HEK293 (cell line): ENCODE results near the gene MAP3K7.

Experiments
- CTCF ChIA-PET: fragments of 350-600 bp; formaldehyde crosslinking; extraction: SDS; loops from one replicate; lab custom pipeline; 2021; ENCODE audit warnings: antibody characterized with exemption; lab: Yijun Ruan, JAX
- POLR2A ChIA-PET: fragments of 300-600 bp; formaldehyde crosslinking; extraction: SDS; loops from one replicate; lab custom pipeline; 2020; ENCODE audit warnings: antibody characterized with exemption, inconsistent platforms; lab: Yijun Ruan, JAX
- H3K27ac ChIP-seq: fragments of 200-500 bp; sonication (Bioruptor generic); 2 replicates; pipeline ENCODE4 v1.5.1; 2014; ENCODE audit warnings: low read depth, low read length, control low read depth, inconsistent platforms; ENCODE audit errors: extremely low read depth
- H3K36me3 ChIP-seq, 2 experiments: fragments of 200-500 bp in 1 of 2; sonication (Bioruptor generic) in 1 of 2; 1 replicate in 1 of 2; 2 replicates in 1 of 2; pipeline ENCODE4 v1.5.1; 2014 to 2017; ENCODE audit warnings: inconsistent platforms in 2 of 2, low read length in 2 of 2; ENCODE audit not compliant: control insufficient read depth in 2 of 2, insufficient read depth in 1 of 2
- H3K4me1 ChIP-seq: fragments of 200-500 bp; sonication (Bioruptor generic); 2 replicates; pipeline ENCODE4 v1.5.1; 2014; ENCODE audit warnings: mild to moderate bottlenecking, low read length, inconsistent platforms; ENCODE audit not compliant: control insufficient read depth, insufficient read depth
- H3K4me3 ChIP-seq: 2 replicates; pipeline ENCODE4 v1.5.1; 2011; ENCODE audit warnings: low read depth, mild to moderate bottlenecking, control low read depth, low read length, moderate library complexity
- H3K9me3 ChIP-seq: fragments of 200-500 bp; sonication (Bioruptor generic); 2 replicates; pipeline ENCODE4 v1.5.1; 2014; ENCODE audit warnings: low read depth, low read length, inconsistent platforms; ENCODE audit not compliant: control insufficient read depth, insufficient read depth
- BCL6B ChIP-seq: fragments of 450-650 bp; formaldehyde crosslinking; IDR thresholded peaks from 2 replicates; pipeline ENCODE4 v1.5.1; 2017; ENCODE audit warnings: missing biosample characterization, missing genetic modification characterization
- GFI1B ChIP-seq: fragments of 450-650 bp; formaldehyde crosslinking; IDR thresholded peaks from 2 replicates; pipeline ENCODE4 v1.5.1; 2016; ENCODE audit warnings: missing biosample characterization, missing genetic modification characterization
- MYNN ChIP-seq: fragments of 450-650 bp; formaldehyde crosslinking; IDR thresholded peaks from 2 replicates; pipeline ENCODE4 v1.5.1; 2016; ENCODE audit warnings: missing biosample characterization, missing genetic modification characterization, borderline replicate concordance
- PRDM2 ChIP-seq: fragments of 450-650 bp; formaldehyde crosslinking; IDR thresholded peaks from 2 replicates; pipeline ENCODE4 v1.5.1; 2016; ENCODE audit warnings: missing biosample characterization, missing genetic modification characterization, borderline replicate concordance
- RBAK ChIP-seq: fragments of 450-650 bp; formaldehyde crosslinking; IDR thresholded peaks from 2 replicates; pipeline ENCODE4 v1.5.1; 2016; ENCODE audit warnings: missing biosample characterization, missing genetic modification characterization
- TSHZ1 ChIP-seq: fragments of 450-650 bp; formaldehyde crosslinking; IDR thresholded peaks from 2 replicates; pipeline ENCODE4 v1.5.1; 2016; ENCODE audit warnings: missing biosample characterization, missing genetic modification characterization, borderline replicate concordance
- ZBTB26 ChIP-seq: fragments of 450-650 bp; formaldehyde crosslinking; optimal IDR thresholded peaks from 2 replicates; pipeline ENCODE3; 2016; ENCODE audit warnings: missing biosample characterization, mild to moderate bottlenecking, missing genetic modification characterization
- ZNF121 ChIP-seq: fragments of 450-650 bp; formaldehyde crosslinking; IDR thresholded peaks from 2 replicates; pipeline ENCODE4 v1.5.1; 2016; ENCODE audit warnings: missing biosample characterization, missing genetic modification characterization
- ZNF132 ChIP-seq: fragments of 450-650 bp; formaldehyde crosslinking; IDR thresholded peaks from 2 replicates; pipeline ENCODE4 v1.5.1; 2017; ENCODE audit warnings: missing biosample characterization, missing genetic modification characterization, borderline replicate concordance
- ZNF266 ChIP-seq: fragments of 450-650 bp; formaldehyde crosslinking; IDR thresholded peaks from 2 replicates; pipeline ENCODE4 v1.5.1; 2016; ENCODE audit warnings: missing biosample characterization, missing genetic modification characterization, low read depth
- ZNF398 ChIP-seq: fragments of 450-650 bp; formaldehyde crosslinking; IDR thresholded peaks from 2 replicates; pipeline ENCODE4 v1.5.1; 2017; ENCODE audit warnings: missing biosample characterization, missing genetic modification characterization
- ZNF501 ChIP-seq: fragments of 450-650 bp; formaldehyde crosslinking; IDR thresholded peaks from 2 replicates; pipeline ENCODE4 v1.5.1; 2016; ENCODE audit warnings: missing biosample characterization, missing genetic modification characterization
- ZNF626 ChIP-seq: fragments of 450-650 bp; sonication (Bioruptor Pico); formaldehyde crosslinking; IDR thresholded peaks from 2 replicates; pipeline ENCODE4 v1.5.1; 2018; ENCODE audit warnings: missing biosample characterization, missing genetic modification characterization, inconsistent platforms
- ZNF747 ChIP-seq: fragments of 450-650 bp; formaldehyde crosslinking; IDR thresholded peaks from 2 replicates; pipeline ENCODE4 v1.5.1; 2016; ENCODE audit warnings: missing biosample characterization, missing genetic modification characterization
- ZSCAN23 ChIP-seq: fragments of 450-650 bp; formaldehyde crosslinking; IDR thresholded peaks from 2 replicates; pipeline ENCODE4 v1.5.1; 2016; ENCODE audit warnings: missing biosample characterization, missing genetic modification characterization
- TF ChIP-seq, protein P1 (sequence below): fragments of 450-650 bp; formaldehyde crosslinking; IDR thresholded peaks from 2 replicates; pipeline ENCODE4 v1.5.1; 2016; ENCODE audit warnings: missing biosample characterization, missing genetic modification characterization
- TF ChIP-seq, protein P2 (sequence below): fragments of 450-650 bp; formaldehyde crosslinking; IDR thresholded peaks from 2 replicates; pipeline ENCODE4 v1.5.0; 2017; ENCODE audit warnings: missing biosample characterization, missing genetic modification characterization, borderline replicate concordance

MAP3K7 gene

DNA sequence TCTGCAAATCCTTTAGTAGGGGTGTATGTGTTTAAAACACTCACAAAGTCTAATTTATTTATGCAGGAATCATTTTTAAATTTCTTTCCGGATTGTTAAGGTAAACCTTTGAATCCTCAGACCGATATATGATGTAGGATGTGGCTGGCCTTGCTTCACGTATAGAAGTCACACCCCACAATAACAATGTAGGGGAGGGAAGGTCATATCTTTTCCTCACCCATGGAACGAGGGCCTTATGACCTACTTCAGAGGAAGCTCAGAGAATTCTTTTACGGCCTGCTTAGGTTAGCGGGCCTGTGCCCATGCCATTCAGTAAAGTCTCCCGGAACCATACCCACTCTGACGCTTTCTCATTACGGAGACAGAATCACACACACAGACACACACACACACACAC lies 102.9 kb downstream of the MAP3K7 start (continued):
- TF ChIP-seq TSHZ1 (tag by site-specific recombination) (no peak), GFI1B (no peak), ZNF121 (no peak), ZNF132 (tag by site-specific recombination) (no peak), ZBTB26 (no peak)
- TF ChIP-seq, protein P1, sequence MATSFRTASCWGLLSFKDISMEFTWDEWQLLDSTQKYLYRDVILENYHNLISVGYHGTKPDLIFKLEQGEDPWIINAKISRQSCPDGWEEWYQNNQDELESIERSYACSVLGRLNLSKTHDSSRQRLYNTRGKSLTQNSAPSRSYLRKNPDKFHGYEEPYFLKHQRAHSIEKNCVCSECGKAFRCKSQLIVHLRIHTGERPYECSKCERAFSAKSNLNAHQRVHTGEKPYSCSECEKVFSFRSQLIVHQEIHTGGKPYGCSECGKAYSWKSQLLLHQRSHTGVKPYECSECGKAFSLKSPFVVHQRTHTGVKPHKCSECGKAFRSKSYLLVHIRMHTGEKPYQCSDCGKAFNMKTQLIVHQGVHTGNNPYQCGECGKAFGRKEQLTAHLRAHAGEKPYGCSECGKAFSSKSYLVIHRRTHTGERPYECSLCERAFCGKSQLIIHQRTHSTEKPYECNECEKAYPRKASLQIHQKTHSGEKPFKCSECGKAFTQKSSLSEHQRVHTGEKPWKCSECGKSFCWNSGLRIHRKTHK (tag by site-specific recombination), result no peak
- TF ChIP-seq, protein P2, sequence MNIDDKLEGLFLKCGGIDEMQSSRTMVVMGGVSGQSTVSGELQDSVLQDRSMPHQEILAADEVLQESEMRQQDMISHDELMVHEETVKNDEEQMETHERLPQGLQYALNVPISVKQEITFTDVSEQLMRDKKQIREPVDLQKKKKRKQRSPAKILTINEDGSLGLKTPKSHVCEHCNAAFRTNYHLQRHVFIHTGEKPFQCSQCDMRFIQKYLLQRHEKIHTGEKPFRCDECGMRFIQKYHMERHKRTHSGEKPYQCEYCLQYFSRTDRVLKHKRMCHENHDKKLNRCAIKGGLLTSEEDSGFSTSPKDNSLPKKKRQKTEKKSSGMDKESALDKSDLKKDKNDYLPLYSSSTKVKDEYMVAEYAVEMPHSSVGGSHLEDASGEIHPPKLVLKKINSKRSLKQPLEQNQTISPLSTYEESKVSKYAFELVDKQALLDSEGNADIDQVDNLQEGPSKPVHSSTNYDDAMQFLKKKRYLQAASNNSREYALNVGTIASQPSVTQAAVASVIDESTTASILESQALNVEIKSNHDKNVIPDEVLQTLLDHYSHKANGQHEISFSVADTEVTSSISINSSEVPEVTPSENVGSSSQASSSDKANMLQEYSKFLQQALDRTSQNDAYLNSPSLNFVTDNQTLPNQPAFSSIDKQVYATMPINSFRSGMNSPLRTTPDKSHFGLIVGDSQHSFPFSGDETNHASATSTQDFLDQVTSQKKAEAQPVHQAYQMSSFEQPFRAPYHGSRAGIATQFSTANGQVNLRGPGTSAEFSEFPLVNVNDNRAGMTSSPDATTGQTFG (tag by site-specific recombination), result no peak

GRCh38 chr6:90483116-90483839 lies 103.6 kb downstream of the MAP3K7 start:
- ChIA-PET CTCF (interaction anchor here (0.6 to 2.1 kb wide), 4 partner anchors 10 to 543 kb away, joined by 3 to 16 read pairs (median 3); no protein-coding TSS in a partner anchor), POLR2A (no interaction called here)
- Histone ChIP-seq H3K4me3 (no peak overlapping the region), H3K27ac (no peak overlapping the region), H3K9me3 (no peaks in the 10 kb centered on the region), H3K4me1 (no peaks in the 10 kb centered on the region), H3K36me3 (no peaks in the 10 kb centered on the region)
- TF ChIP-seq RBAK (no peak), ZNF626 (no peak), PRDM2 (tag by site-specific recombination) (no peak), ZNF501 (tag by site-specific recombination) (no peak), MYNN (tag by site-specific recombination) (no peak), ZNF266 (tag by site-specific recombination) (no peak), ZSCAN23 (no peak), ZNF398 (no peak), BCL6B (no peak), ZNF747 (tag by site-specific recombination) (no peak)
